ENCODE results near the gene MKRN2.

GRCh38 chr3:12579456-12579855 lies 22.6 kb downstream of the MKRN2 start:
- TF ChIP-seq, protein P1, sequence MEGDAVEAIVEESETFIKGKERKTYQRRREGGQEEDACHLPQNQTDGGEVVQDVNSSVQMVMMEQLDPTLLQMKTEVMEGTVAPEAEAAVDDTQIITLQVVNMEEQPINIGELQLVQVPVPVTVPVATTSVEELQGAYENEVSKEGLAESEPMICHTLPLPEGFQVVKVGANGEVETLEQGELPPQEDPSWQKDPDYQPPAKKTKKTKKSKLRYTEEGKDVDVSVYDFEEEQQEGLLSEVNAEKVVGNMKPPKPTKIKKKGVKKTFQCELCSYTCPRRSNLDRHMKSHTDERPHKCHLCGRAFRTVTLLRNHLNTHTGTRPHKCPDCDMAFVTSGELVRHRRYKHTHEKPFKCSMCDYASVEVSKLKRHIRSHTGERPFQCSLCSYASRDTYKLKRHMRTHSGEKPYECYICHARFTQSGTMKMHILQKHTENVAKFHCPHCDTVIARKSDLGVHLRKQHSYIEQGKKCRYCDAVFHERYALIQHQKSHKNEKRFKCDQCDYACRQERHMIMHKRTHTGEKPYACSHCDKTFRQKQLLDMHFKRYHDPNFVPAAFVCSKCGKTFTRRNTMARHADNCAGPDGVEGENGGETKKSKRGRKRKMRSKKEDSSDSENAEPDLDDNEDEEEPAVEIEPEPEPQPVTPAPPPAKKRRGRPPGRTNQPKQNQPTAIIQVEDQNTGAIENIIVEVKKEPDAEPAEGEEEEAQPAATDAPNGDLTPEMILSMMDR (IDR thresholded peaks at IDR 0.05) = no peak
- no peak for TF ChIP-seq POLR2A (IDR thresholded peaks at IDR 0.05)

Measured in uterus (tissue), 2 donors.